Fibroblast of lung (primary cell): ENCODE measurements around the gene SLC35E1.

Source experiments
- EZH2 ChIP-seq: IDR thresholded peaks from 2 replicates; pipeline ENCODE4 v1.5.1; 2012; ENCODE audit warnings: low read length, control low read depth, mild to moderate bottlenecking; ENCODE audit errors: missing control alignments
- TF ChIP-seq, protein P1 (sequence below), 2 donors: IDR thresholded peaks in 1 of 2; conservative IDR thresholded peaks in 1 of 2; 1 replicate in 1 of 2; 2 replicates in 1 of 2; pipeline ENCODE4 v1.5.1; 2011 to 2012; ENCODE audit warnings: low read length in 2 of 2, control low read depth in 1 of 2, inconsistent platforms in 1 of 2, low read depth in 1 of 2, mild to moderate bottlenecking in 1 of 2

DNA sequence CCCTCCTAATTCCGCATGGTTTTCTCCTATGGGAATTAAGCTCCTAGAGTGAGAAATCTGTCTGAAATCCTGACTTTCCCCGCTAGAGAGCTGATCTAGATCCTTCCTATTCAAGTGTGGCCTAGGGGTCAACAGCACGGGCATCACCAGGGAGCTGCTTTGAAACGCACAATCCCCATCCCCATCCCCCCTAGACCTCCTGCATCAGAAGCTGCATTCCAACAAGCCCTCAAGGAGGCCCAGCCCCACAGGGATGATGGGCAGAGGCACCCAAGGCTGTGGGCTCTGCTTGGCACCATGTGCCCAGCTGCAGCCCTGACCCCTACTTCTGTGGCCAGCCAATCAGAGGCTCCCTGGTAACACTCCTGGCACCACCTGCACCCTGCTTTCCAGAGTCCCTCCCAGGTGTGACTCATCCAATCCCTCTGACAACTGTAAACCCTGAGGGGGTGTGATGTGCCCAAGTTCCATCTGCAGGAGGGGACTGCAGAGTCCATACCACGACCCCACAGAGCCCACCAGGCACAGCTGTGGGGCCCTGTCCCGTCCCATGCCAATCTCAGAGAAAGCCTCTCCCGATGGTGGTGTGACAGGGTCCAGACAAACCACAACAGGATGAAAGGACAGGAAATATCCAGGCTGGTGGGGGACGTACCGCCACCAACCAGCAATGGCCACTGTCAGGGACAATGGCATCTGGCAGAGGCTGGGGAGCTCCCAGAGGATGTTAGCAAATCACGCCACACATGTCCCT, 19.8 kb upstream of the SLC35E1 start:
- TF ChIP-seq, protein P1, sequence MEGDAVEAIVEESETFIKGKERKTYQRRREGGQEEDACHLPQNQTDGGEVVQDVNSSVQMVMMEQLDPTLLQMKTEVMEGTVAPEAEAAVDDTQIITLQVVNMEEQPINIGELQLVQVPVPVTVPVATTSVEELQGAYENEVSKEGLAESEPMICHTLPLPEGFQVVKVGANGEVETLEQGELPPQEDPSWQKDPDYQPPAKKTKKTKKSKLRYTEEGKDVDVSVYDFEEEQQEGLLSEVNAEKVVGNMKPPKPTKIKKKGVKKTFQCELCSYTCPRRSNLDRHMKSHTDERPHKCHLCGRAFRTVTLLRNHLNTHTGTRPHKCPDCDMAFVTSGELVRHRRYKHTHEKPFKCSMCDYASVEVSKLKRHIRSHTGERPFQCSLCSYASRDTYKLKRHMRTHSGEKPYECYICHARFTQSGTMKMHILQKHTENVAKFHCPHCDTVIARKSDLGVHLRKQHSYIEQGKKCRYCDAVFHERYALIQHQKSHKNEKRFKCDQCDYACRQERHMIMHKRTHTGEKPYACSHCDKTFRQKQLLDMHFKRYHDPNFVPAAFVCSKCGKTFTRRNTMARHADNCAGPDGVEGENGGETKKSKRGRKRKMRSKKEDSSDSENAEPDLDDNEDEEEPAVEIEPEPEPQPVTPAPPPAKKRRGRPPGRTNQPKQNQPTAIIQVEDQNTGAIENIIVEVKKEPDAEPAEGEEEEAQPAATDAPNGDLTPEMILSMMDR (conservative IDR thresholded peaks at IDR 0.05 in 1 of 2, IDR thresholded peaks at IDR 0.05 in 1 of 2; ENCODE audit: low read depth in 1 of 2, low read length in 2 of 2) = no peak
- TF ChIP-seq EZH2 = no peak
